Jurkat, Clone E6-1 (cell line): ENCODE data around the gene PHLDA3.

Source experiments
- DNase-seq: peaks from one replicate; pipeline ENCODE4 v3.0.0-alpha.2; 2011; ENCODE audit warnings: low read depth, low spot score
- H3K4me3 ChIP-seq: 2 replicates; pipeline ENCODE4 v1.5.1; 2011; ENCODE audit warnings: mild to moderate bottlenecking, low read length, control low read depth, moderate library complexity

The PHLDA3 gene

DNA sequence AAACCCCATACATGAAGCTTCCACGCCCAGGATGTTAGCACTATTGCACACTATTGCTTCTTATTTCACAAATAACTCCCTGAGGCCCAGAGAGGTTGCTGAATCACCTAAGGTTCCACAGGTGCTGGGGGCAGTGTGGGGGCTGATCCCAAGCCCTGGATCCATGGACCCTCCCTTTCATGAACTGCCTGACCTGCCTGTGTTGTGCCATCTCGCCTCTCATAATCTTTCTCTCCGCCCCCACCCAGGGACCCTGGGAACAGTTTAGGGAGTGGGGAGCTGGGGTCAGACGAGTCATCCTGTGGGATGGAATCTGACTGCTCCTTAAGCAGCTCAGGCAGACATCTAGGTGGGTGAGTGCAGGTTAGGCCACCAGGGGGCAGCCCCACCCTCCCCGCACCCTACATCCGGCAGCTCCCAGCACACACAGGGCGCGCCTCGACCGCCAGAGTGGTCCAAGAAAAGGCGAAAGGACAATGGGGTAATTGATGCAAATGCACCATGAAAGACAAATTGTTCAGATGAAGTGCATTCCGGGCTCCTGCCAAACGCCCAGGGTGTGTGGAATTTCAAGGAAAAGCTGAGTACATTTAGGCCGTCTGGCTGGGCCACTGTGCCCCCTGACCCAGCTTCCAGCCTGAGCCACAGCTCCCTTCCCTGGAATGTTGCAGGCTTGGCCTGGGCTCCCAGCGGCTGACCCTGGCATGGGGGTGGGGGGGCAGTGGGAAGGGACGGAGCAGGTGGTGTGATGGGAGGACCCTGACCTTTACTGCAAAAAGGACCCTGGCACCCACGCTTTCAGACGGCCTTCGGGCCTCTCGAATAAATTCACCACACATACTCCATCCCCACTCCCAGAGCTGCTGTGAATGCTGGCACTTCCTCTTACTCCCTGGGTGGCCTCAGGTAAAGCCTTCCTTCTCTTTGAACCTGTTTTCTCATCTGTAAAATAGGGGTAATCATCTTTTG lies 20.8 kb downstream of the PHLDA3 start:
- H3K4me3 ChIP-seq: no peak overlapping the region
- DNase-seq: peak; percentile 58

DNA sequence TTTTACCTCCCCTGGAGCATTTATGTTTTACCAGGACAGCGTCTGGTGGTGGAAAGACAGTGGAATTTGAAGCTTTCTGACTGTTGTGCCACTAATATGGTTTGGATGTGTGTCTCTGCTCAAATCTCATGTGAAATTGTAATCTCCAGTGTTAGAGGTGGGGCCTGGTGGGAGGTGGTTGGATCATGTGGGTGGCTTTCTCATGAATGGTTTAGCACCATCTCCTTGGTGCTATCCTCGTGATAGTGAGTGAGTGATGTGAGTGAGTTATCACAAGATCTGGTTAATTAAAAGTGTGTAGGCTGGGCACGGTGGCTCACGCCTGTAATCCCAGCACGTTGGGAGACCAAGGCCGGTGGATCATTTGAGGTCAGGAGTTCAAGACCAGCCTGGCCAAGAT lies 23.7 kb downstream of the PHLDA3 start:
- no peak overlapping the region for H3K4me3 ChIP-seq
- no peak for DNase-seq

- no peak for DNase-seq
- no peak overlapping the region for H3K4me3 ChIP-seq
These were observed 24.2 kb downstream of the PHLDA3 start for GRCh38 chr1:201444792-201445191.

DNA sequence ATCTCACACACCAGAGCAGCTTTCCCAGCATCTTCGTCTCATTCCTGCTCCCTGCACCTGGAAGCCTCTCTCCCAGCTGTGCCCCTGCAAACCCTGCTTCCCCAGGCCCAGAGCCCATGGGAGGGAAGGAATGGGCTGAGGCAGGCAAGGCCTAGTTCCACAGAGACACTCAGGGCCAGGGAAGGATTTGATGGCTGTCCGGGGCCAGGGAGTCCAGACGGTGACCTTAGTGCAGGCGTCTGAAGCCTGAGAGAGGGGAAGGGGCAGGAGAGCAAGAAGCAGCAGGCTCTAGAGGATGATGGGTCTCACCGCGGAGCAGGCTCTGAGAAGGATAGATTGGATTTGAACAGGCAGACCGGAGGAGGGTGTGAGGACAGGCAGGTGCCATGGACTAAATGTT lies 25.2 kb downstream of the PHLDA3 start:
- no peak for DNase-seq

GRCh38 chr1:201436969-201437368 lies 32.0 kb downstream of the PHLDA3 start:
- H3K4me3 ChIP-seq: no peak overlapping the region
- DNase-seq: no peak

More for the DNA sequence above, 25.2 kb downstream of the PHLDA3 start:
- H3K4me3 ChIP-seq: no peak overlapping the region

- H3K4me3 ChIP-seq: no peak overlapping the region
- DNase-seq: no peak
These were observed 32.6 kb downstream of the PHLDA3 start for GRCh38 chr1:201436393-201436792.

DNA sequence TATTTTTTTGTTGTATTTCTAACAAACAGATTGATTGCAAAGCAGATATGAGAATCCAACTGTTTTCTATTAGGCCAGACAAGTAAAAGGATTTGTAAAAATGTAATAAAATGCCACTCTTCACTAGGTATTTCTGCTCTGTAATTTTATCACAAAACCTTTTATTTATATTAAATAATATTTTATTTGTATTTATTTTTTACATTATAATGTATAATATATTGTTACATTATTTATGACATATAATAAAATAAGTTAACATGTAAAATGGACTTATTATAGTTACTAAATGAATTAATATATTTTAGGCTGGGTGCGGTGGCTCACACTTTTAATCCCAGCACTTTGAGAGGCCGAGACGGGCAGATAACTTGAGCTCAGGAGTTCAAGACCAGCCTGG lies 34.7 kb downstream of the PHLDA3 start:
- no peak for DNase-seq
- no peak overlapping the region for H3K4me3 ChIP-seq

GRCh38 chr1:201433609-201434008 lies 35.4 kb downstream of the PHLDA3 start:
- no peak overlapping the region for H3K4me3 ChIP-seq
- no peak for DNase-seq

DNA sequence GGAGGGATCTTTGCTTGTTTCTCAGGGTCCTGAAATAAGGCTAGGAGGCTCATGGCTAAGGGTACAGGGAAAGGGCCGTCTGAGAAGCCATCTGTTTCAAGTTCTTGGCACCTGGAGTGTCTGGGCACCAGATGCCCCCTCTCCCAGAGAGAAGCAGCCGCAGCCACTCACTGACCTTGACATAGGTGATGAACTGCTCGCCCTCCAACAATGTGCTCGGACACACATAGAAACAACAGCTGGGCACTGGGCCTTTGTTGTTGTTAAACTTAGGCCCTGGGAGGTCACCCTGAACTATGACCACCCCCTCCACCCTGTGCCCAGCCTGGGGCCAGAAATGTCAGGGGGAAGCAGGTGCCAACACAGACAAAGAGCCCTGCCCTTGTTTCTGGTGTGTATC lies 38.2 kb downstream of the PHLDA3 start:
- no peak for DNase-seq
- no peak overlapping the region for H3K4me3 ChIP-seq

- DNase-seq: no peak
- no peak overlapping the region for H3K4me3 ChIP-seq
These were observed 39.1 kb downstream of the PHLDA3 start for GRCh38 chr1:201429736-201430501.

DNA sequence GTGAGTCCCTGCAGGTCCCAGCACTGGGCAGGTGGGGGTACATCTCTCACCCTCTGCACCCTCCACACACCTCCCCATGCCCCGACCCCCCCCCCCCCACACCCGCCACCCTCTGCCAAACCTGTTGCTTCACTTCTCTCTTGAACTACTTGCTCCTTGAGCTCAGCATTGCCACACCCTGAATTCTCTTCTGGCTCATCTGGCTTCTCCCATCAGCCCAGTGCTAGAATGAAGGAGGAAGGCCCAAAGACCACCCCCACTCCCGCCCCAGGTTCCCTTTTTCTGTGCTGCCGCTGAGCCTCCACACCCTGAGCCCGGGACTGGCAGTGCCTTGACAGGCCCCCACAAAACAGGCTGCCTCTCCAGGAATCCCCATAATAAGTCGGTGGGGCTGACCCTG lies 41.0 kb downstream of the PHLDA3 start:
- no peak for DNase-seq
- no peak overlapping the region for H3K4me3 ChIP-seq

DNA sequence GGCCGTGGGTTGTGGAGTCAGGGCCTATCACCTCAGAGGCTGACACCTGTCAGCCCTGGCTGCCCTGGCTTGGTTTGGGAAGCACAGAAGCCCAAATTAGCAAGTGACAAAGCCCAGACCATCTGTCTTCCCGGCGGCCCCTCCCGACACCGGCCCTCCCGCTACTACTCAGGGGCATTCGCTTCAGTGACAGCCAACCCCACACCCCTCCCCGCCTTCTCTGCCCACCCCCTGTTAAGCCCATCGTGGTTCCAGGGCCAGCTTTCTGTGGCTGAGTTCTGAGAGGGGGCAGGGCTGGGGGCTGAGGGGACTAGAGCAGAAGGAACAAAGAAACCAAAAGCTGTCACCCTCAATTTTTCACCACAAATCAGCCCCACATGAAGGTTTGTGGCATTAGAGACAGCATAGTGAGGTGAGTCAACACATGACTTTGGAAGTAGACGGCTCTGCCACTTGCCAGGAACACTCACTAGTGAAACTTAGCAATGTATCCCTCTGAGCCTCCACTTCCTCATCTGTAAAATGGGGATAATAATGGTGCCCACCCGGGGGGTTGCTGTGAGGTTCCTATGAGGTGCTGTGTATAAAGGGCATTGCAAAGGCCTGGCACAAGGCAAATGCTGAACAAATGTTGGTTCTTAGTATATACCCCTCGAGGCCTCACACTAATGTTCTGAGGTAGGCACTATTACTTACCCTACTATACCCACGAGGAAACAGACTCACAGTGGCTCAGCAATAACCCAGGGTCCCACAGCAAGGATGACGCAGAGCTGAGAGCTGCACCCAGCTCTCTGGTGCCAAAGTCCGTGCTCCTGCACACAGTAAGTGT lies 42.3 kb downstream of the PHLDA3 start:
- H3K4me3 ChIP-seq: no peak overlapping the region
- peak; percentile 71 for DNase-seq

GRCh38 chr1:201424146-201424545 lies 44.8 kb downstream of the PHLDA3 start:
- no peak overlapping the region for H3K4me3 ChIP-seq
- no peak for DNase-seq

GRCh38 chr1:201423655-201424054 lies 45.3 kb downstream of the PHLDA3 start:
- no peak for DNase-seq
- H3K4me3 ChIP-seq: no peak overlapping the region

DNA sequence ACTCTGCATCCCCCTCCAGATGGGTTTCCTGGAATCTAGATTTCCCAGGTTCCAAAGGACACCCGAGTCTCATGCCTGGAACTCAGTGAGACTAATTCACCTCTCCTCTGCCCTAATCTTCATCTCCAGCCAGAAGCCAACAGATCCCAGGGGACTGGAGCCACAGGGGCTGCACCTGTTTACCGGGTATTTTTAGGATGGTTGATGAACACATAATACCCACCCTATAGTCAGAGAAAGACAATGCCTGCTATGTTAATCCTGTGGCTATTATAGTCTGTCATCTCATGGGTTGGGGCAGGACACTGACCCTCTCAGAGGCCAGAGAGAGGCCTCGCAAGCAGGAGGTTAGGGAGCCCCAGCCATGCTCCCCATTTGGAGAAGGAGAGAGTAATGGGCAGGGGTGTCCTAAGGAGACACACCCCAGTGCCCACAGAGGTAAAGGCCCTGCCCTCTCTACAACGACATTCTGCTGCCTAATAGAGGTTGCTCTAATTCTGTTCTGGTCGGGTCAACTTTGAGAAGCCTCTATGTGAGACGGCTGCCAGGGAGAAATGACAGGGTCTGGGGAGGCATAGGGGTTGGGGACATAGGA lies 46.5 kb downstream of the PHLDA3 start:
- H3K4me3 ChIP-seq: no peak overlapping the region
- no peak for DNase-seq

GRCh38 chr1:201422026-201422425 lies 47.0 kb downstream of the PHLDA3 start:
- no peak for DNase-seq
- H3K4me3 ChIP-seq: no peak overlapping the region

- DNase-seq: no peak
- H3K4me3 ChIP-seq: no peak overlapping the region
These were observed 47.9 kb downstream of the PHLDA3 start for GRCh38 chr1:201421041-201421440.

DNA sequence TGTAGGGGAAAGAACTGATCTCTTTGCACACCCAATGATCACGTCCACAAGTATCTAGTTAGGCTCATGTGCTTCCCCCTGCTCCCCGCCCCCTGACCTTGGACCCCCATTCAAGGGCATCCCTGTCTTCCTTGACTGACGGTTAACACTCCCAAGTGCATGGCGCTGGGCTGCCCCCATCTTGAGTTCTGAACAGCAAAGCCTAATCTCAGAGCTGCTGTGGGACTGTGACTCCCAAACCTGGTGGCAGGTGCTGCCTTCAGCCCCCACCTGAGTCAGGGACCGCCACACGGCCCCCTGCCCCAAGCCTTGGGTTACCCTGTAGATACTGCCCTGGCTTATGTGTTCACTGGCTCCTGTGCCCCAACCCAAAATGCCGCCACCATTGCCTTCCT lies 48.4 kb downstream of the PHLDA3 start:
- no peak for DNase-seq
- no peak overlapping the region for H3K4me3 ChIP-seq
